Motor neuron (in vitro differentiated cells): ENCODE measurements around the gene EPHB2. TPM values are rescaled to one million over a fixed set of nuclear protein-coding genes. Genes with fewer than 3 reads are reported as not detected.

ENCODE experiments used
- ATAC-seq, 8 experiments: fragments of 200-7000 bp; cut with Tn5 transposase; replicated peaks in 6 of 8; 2 replicates each; pipeline ENCODE4 v1.8.0; 2021; ENCODE audit warnings: mild to moderate bottlenecking in 8 of 8, moderate library complexity in 8 of 8
- H3K27ac ChIP-seq, 2 donors: fragments of 250-450 bp; sonication (Bioruptor Pico); 2 replicates each; pipeline ENCODE4 v1.9.0; 2021; ENCODE audit warnings: antibody characterized with exemption in 2 of 2, mild to moderate bottlenecking in 2 of 2, moderate library complexity in 1 of 2
- H3K4me1 ChIP-seq, 2 donors: fragments of 250-450 bp; sonication (Bioruptor Pico); replicated peaks in 1 of 2; 2 replicates each; pipeline ENCODE4 v1.6.1; 2021; ENCODE audit warnings: antibody characterized with exemption in 2 of 2, mild to moderate bottlenecking in 2 of 2, moderate library complexity in 1 of 2
- H3K4me3 ChIP-seq, 5 donors: fragments of 250-450 bp; sonication (Bioruptor Pico); 2 replicates each; pipeline ENCODE4 v1.9.0; 2021; ENCODE audit warnings: antibody characterized with exemption in 5 of 5, mild to moderate bottlenecking in 5 of 5, moderate library complexity in 4 of 5
- WGBS, 10 experiments: fragments of 450-650 bp; shearing (Covaris generic); methylation state at CpG; one replicate each; pipeline ENCODE4 v1.0.0; 2022; 5-methylcytosine and 5-hydroxymethylcytosine counted together
- in situ Hi-C, 9 experiments: fragments of 400-800 bp; cut with MboI; loops; one replicate each; pipeline ENCODE4 v1.15.0; 2021; ENCODE audit warnings: low sequenced_read_pairs in 9 of 9, low pct_unique_long_range_greater_than_20kb in 2 of 9; ENCODE audit not compliant: unreplicated experiment in 9 of 9
- total RNA-seq, 8 experiments: library from RNA; unstranded; fragments of 300-600 nt; gene quantifications; 2 replicates each; pipeline versions ENCODE4 v1.2.3 to v1.2.4, GENCODE V29; 2022

EPHB2 gene
- total RNA-seq, 8 experiments from 2014 or later = 0.42 to 64.1 (median 41.8) TPM

- Histone ChIP-seq H3K4me1 (peaks cover 24 to 33% of the 10 kb centered on the region in 2 donors), H3K27ac (peak overlapping the region in 1 of 2 donors; percentile 100), H3K4me3 (peak overlapping the region; percentile 72 to 97 (median 77))
- WGBS, 10 experiments = 5 to 70% (median 36%) methylated on average over 1 to 15 of the region's 53 CpGs; no CpG with 5 or more reads in 1 of the 10 experiments
- peak in 5 of 8 experiments; percentile 11 to 21 (median 17) for ATAC-seq
- in situ Hi-C loops = loop anchor here in 2 of 9 experiments (25.0 kb wide), 2 partner anchors 125 to 175 kb away; no protein-coding TSS in a partner anchor
Observed at GRCh38 chr1:22711591-22712501, 1.2 kb downstream of the EPHB2 start.

- Histone ChIP-seq H3K4me1 (peaks cover 31 to 39% of the 10 kb centered on the region in 2 donors), H3K4me3 (peak overlapping the region; percentile 72 to 97 (median 77)), H3K27ac (no peak overlapping the region)
- 65 to 100% (median 91%) methylated on average over 1 to 9 of the region's 19 CpGs; no CpG with 5 or more reads in 5 of the 10 experiments for WGBS, 10 experiments
- in situ Hi-C loops = loop anchor here in 2 of 9 experiments (25.0 kb wide), 2 partner anchors 125 to 175 kb away; no protein-coding TSS in a partner anchor
- no peak for ATAC-seq
Observed at GRCh38 chr1:22712502-22713271, 2.0 kb downstream of the EPHB2 start.

GRCh38 chr1:22714455-22714854 is 3.8 kb downstream of the EPHB2 start:
- Histone ChIP-seq H3K4me3 (no peak overlapping the region), H3K4me1 (peaks cover 31 to 36% of the 10 kb centered on the region in 2 donors), H3K27ac (no peak overlapping the region)
- 77 to 100% (median 80%) methylated on average over 1 to 3 of the region's 3 CpGs; no CpG with 5 or more reads in 5 of the 10 experiments for WGBS, 10 experiments
- in situ Hi-C loops = loop anchor here in 2 of 9 experiments (25.0 kb wide), 2 partner anchors 123 to 173 kb away; no protein-coding TSS in a partner anchor
- ATAC-seq = no peak

GRCh38 chr1:22717037-22717760 is 6.6 kb downstream of the EPHB2 start:
- no peak overlapping the region for H3K4me3 ChIP-seq
- in situ Hi-C loops = loop anchor here in 2 of 9 experiments (25.0 kb wide), 2 partner anchors 120 to 170 kb away; no protein-coding TSS in a partner anchor
- H3K4me1 ChIP-seq = peaks cover 21 to 27% of the 10 kb centered on the region in 2 donors
- peak in 5 of 8 experiments; percentile 36 to 65 (median 60) for ATAC-seq
- 51 to 93% (median 77%) methylated on average over 1 to 8 of the region's 11 CpGs; no CpG with 5 or more reads in 4 of the 10 experiments for WGBS, 10 experiments
- H3K27ac ChIP-seq = peak overlapping the region in 1 of 2 donors; percentile 48

GRCh38 chr1:22721122-22721873 is 10.7 kb downstream of the EPHB2 start:
- no peak for ATAC-seq
- 30 to 100% (median 84%) methylated on average over 1 to 10 of the region's 10 CpGs; no CpG with 5 or more reads in 1 of the 10 experiments for WGBS, 10 experiments
- no peak overlapping the region for H3K27ac ChIP-seq
- no peak overlapping the region for H3K4me3 ChIP-seq
- peaks cover 12 to 28% of the 10 kb centered on the region in 2 donors for H3K4me1 ChIP-seq
- in situ Hi-C loops = loop anchor here in 2 of 9 experiments (25.0 kb wide), 2 partner anchors 116 to 166 kb away; no protein-coding TSS in a partner anchor

GRCh38 chr1:22722901-22723550 is 12.4 kb downstream of the EPHB2 start:
- ATAC-seq = peak in 4 of 8 experiments; percentile 12 to 50 (median 36)
- H3K27ac ChIP-seq = no peak overlapping the region
- in situ Hi-C loops = loop anchor here in 2 of 9 experiments (25.0 kb wide), 2 partner anchors 114 to 164 kb away; no protein-coding TSS in a partner anchor
- 70 to 81% (median 76%) methylated on average over 2 to 16 of the region's 26 CpGs; no CpG with 5 or more reads in 5 of the 10 experiments for WGBS, 10 experiments
- H3K4me3 ChIP-seq = no peak overlapping the region
- H3K4me1 ChIP-seq = peaks cover 0 to 16% of the 10 kb centered on the region in 2 donors

GRCh38 chr1:22727873-22728272 is 17.2 kb downstream of the EPHB2 start:
- Histone ChIP-seq H3K4me3 (no peak overlapping the region), H3K4me1 (peaks cover 11 to 33% of the 10 kb centered on the region in 2 donors), H3K27ac (no peak overlapping the region)
- no peak for ATAC-seq
- in situ Hi-C loops = no loop called here
- WGBS, 10 experiments = 14 to 100% (median 78%) methylated on average over 1 to 2 of the region's 2 CpGs

- 70 to 90% (median 80%) methylated on average over 2 to 13 of the region's 14 CpGs; no CpG with 5 or more reads in 5 of the 10 experiments for WGBS, 10 experiments
- H3K27ac ChIP-seq = no peak overlapping the region
- H3K4me1 ChIP-seq = peaks cover 11 to 25% of the 10 kb centered on the region in 2 donors
- in situ Hi-C loops = no loop called here
- peak in 1 of 8 experiments; percentile 17 for ATAC-seq
- no peak overlapping the region for H3K4me3 ChIP-seq
Observed at GRCh38 chr1:22728751-22729399, 18.2 kb downstream of the EPHB2 start.

GRCh38 chr1:22729400-22729773 is 18.7 kb downstream of the EPHB2 start:
- no peak overlapping the region for H3K4me3 ChIP-seq
- no peak for ATAC-seq
- peaks cover 11 to 20% of the 10 kb centered on the region in 2 donors for H3K4me1 ChIP-seq
- in situ Hi-C loops = no loop called here
- H3K27ac ChIP-seq = no peak overlapping the region
- WGBS, 10 experiments = 80 to 100% (median 95%) methylated on average over 1 of the region's 1 CpG; no CpG with 5 or more reads in 6 of the 10 experiments

- Histone ChIP-seq H3K4me3 (no peak overlapping the region), H3K4me1 (peaks cover 11 to 19% of the 10 kb centered on the region in 2 donors), H3K27ac (no peak overlapping the region)
- ATAC-seq = peak in 5 of 8 experiments; percentile 32 to 77 (median 72)
- WGBS, 10 experiments = 29 to 100% (median 75%) methylated on average over 1 to 4 of the region's 7 CpGs; no CpG with 5 or more reads in 1 of the 10 experiments
- in situ Hi-C loops = no loop called here
Observed at GRCh38 chr1:22729912-22730311, 19.3 kb downstream of the EPHB2 start.
